GM20000 (cell line): ENCODE measurements around the gene DNAI2.

ENCODE experiments used
- DNase-seq: peaks from one replicate; pipeline ENCODE4 v3.0.0; 2012; ENCODE audit warnings: low spot score
- TF ChIP-seq, protein P1 (sequence below): IDR thresholded peaks from 2 replicates; pipeline ENCODE4 v1.5.1; 2012; ENCODE audit warnings: mild to moderate bottlenecking, control low read depth; ENCODE audit errors: extremely low read depth, missing control alignments

Gene DNAI2

DNA sequence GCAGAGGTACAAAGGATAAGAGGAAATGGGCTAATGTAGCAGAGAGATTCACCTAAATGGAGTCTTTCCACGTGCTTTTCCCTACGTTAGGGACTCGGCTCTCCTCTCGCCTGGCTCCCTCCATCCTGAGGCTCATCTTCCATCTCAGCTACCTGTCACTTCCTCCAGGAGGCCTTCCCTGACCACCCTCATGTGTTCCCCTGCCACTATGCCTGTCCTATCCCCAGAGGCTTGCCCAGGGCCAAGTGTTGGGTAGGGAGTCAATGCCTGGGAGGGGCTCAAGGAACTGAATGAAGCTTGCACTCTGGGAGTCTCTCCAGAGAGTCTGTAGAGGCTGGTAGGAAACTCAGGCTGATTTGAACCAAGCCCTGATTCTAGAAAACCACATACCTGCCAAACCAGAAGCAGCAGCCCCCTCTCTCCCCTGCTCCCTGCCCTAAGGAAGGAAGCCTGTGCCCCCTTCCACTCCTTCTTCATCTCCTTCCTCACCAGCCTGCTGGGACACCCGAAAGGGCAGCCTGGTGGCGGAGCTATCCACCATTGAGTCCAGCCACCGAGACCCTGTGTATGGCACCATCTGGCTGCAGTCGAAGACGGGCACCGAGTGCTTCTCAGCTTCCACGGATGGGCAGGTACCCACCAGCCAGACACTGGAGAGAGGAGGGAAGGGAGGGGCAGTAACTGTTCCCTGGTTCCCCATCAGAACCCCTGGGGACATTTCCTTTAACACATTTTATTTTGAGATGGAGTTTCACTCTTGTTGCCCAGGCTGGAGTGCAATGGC lies 25.4 kb downstream of the DNAI2 start:
- DNase-seq: no peak
- TF ChIP-seq, protein P1, sequence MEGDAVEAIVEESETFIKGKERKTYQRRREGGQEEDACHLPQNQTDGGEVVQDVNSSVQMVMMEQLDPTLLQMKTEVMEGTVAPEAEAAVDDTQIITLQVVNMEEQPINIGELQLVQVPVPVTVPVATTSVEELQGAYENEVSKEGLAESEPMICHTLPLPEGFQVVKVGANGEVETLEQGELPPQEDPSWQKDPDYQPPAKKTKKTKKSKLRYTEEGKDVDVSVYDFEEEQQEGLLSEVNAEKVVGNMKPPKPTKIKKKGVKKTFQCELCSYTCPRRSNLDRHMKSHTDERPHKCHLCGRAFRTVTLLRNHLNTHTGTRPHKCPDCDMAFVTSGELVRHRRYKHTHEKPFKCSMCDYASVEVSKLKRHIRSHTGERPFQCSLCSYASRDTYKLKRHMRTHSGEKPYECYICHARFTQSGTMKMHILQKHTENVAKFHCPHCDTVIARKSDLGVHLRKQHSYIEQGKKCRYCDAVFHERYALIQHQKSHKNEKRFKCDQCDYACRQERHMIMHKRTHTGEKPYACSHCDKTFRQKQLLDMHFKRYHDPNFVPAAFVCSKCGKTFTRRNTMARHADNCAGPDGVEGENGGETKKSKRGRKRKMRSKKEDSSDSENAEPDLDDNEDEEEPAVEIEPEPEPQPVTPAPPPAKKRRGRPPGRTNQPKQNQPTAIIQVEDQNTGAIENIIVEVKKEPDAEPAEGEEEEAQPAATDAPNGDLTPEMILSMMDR: no peak

DNA sequence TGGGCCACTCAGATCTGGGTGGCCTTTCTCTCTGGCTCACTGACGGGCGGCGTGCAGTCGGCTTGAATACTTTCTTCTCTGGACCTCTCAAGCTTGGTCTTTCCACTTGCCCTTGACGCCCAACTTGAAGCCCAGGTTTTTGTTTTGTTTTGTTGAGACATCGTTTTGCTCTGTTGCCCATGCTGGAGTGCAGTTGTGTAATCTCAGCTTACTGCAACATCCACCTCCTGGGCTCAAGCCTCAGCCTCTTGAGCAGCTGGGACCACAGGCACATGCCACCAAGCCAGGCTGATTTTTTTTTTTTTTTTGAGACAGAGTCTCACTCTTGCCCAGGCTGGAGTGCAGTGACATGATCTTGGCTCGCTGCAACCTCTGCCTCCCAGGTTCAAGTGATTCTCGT lies 29.3 kb downstream of the DNAI2 start:
- TF ChIP-seq, protein P1: no peak
- no peak for DNase-seq

DNA sequence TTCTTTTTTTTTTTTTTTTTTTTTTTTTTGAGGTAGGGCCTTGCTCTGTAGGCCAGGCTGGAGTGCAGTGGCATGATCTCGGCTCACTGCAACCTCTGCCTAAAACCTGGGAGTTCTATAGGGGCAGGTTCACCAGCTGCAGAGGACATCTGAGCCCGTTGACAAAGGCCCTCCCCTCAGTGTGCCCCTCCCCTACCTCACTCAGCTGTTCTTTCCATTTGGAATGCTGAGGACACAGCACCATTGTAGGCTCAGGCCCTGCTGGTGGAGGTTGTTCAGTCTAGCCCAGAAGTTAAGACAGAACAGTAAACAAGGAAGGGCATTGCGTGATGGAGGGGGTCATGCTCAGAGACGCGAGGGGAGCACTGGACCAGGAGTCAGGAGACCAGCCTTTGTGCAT lies 30.1 kb downstream of the DNAI2 start:
- no peak for DNase-seq
- TF ChIP-seq, protein P1: no peak

DNA sequence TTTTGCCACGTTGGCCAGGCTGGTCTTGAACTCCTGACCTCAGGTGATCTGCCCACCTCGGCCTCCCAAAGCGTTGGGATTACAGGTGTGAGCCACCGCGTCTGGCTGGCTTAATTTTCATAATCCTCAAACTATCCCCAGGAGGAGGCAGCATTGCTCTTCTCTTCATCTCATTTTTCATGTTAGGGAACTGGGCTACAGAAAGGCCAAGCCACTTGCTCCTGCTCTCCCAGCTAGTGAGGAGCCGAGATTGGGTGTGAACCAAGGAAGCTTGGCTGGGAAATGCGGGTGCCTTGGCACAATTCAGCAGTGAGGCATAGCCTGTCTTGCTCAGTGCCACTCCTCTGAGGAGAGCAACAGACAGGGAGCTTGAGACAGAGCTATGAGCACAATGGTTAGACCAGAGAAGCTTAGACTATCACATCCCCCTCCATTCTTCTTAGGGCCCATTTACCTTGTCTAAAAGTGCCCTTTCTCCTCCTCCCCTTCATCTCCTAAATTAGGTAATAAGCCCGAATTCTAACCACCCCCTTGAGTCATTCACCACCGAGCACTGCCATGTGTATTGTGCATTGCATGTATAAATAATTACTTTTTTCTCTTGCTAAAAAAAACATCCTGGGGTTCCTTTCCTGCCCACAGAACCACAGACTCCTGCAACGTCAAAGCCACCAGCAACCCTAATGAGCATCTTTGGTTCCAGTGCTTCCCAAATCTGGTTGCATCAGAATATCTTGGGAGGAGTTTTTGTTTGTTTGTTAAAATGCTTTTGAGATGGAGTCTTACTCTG lies 32.0 kb downstream of the DNAI2 start:
- DNase-seq: no peak
- TF ChIP-seq, protein P1: no peak

DNA sequence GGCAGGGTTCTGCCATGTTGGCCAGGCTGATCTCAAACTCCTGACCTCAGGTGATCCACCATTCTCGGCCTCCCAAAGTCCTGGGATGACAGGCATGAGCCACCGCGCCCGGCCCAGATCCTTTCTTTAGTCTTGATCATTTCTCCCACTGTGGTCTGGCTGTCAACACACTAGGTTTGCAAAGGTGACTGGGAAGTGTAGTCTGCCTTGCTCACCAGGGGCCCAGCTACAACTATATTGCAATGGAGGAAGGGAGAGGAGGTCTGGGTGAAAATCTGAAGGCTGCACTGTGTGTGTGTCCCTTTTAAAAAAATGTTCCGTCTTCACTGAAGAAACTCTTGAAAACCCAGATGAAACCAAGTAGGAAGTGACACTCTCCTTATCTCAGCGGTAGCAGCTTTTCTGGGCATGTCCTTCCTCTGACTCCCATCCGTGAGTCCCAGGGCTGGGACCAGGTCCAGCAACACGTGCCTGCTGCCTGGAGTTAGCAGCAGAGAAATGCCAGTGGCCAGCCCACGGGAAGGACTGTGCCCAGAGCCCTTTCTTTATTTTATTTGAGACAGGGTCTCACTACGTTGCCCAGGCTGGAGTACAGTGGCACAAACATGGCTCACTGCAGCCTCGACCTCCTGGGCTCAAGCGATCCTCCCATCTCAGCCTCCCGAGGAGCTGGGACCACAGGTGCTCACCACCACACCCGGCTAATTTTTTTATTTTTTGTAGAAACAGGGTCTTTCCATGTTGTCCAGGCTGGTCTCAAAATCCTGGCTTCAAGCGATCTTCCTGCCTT lies 34.1 kb downstream of the DNAI2 start:
- TF ChIP-seq, protein P1: no peak
- DNase-seq: no peak

DNA sequence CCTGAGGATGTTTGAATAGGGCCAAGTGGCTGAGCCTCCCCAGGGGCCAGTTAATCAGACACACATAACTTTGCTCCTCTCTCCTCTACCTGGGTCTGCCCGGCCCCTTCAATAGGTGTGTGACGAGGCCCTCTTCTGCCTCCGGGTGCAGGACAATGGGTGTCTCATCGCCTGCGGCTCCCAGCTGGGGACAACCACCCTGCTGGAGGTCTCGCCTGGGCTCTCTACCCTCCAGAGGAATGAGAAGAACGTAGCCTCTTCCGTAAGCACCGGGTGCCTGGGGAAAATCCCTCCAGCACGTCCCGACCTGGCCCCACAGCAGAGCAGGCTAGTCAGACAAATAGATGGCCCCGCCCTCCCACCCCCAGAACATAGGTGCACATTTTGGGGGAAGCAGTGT lies 35.9 kb downstream of the DNAI2 start:
- TF ChIP-seq, protein P1: no peak
- no peak for DNase-seq
